Adrenal gland (tissue), 12 donors: Measurements from ENCODE around the gene VRK2. TPM values are rescaled to one million over a fixed set of nuclear protein-coding genes. Genes with fewer than 3 reads are reported as not detected.

Experiments
- DNase-seq, 7 donors: peaks; one replicate each; pipeline ENCODE4 v3.0.0-alpha.2; 2019 to 2020
- H3K27ac ChIP-seq, 5 donors: fragments of 200-600 bp; sonication (generic) in 4 of 5; 1 replicate in 3 of 5; 2 replicates in 2 of 5; pipeline versions ENCODE4 v1.5.1 to v1.8.0; 2016 to 2020; ENCODE audit warnings: mild to moderate bottlenecking in 1 of 5
- H3K27me3 ChIP-seq: fragments of 200-600 bp; 2 replicates; pipeline ENCODE4 v1.8.0; 2021
- H3K36me3 ChIP-seq, 2 donors: fragments of 200-600 bp; replicated peaks in 1 of 2; 1 replicate in 1 of 2; 2 replicates in 1 of 2; pipeline versions ENCODE4 v1.5.1 to v1.8.0; 2018 to 2022
- H3K4me1 ChIP-seq, 2 donors: fragments of 200-600 bp; replicated peaks in 1 of 2; 1 replicate in 1 of 2; 2 replicates in 1 of 2; pipeline versions ENCODE4 v1.5.1 to v1.8.0; 2018 to 2021
- H3K4me3 ChIP-seq, 4 donors: fragments of 200-600 bp; sonication (generic) in 3 of 4; one replicate each; pipeline ENCODE4 v1.5.1; 2016 to 2018
- H3K9me3 ChIP-seq, 3 donors: fragments of 200-600 bp; sonication (generic) in 1 of 3; replicated peaks in 1 of 3; 1 replicate in 2 of 3; 2 replicates in 1 of 3; pipeline versions ENCODE4 v1.5.1 to v1.8.0; 2016 to 2021
- POLR2A ChIP-seq, 2 donors: fragments of 450-650 bp; IDR thresholded peaks; one replicate each; pipeline ENCODE4 v1.6.1; 2017; ENCODE audit warnings: antibody characterized with exemption in 2 of 2, mild to moderate bottlenecking in 2 of 2, moderate library complexity in 1 of 2
- WGBS, 4 donors: extraction: QIAGEN DNeasy Blood & Tissue Kit in 2 of 4; methylation state at CpG; one replicate each; pipeline versions ENCODE4 v1.1.5 to v1.1.7; 2013 to 2017; 5-methylcytosine and 5-hydroxymethylcytosine counted together
- intact Hi-C, 2 donors: fragments of 100-400 bp; cut with DNase I; formaldehyde crosslinking; loops; one replicate each; pipeline versions ENCODE4 v1.14.1 to v1.15.0; 2022 to 2023
- polyA plus RNA-seq, 3 donors: library from polyadenylated mRNA; stranded (reverse); fragments of 200-250 nt in 2 of 3; fragments of 350-450 nt in 1 of 3; fragmentation: Illumina TruSeq in 1 of 3; extraction: RNeasy Lipid Tissue Mini Kit (QIAGEN cat#74804) in 1 of 3; gene quantifications; one replicate each; pipeline ENCODE4 v1.2.3, GENCODE V29; 2013 to 2014
- total RNA-seq, 9 donors: library from RNA; depleted of rRNA in 4 of 9; stranded (reverse); fragments of >200 nt in 4 of 9; fragments of 120-200 nt in 1 of 9; fragmentation: NEBNext Ultra II Directional in 1 of 9; extraction: Animal tissue kit (Norgen Biotek cat#: 25700) in 1 of 9; gene quantifications; one replicate each; pipeline versions ENCODE4 v1.1.0 to v1.2.4, GENCODE V29; 2013 to 2023
- TF ChIP-seq, protein P1 (sequence below), 6 experiments: fragments of 450-650 bp in 4 of 6; fragments of 200-600 bp in 2 of 6; sonication (generic) in 1 of 6; IDR thresholded peaks; 1 replicate in 5 of 6; 2 replicates in 1 of 6; pipeline versions ENCODE4 v1.5.1 to v1.8.0; 2016 to 2021; ENCODE audit warnings: antibody characterized with exemption in 6 of 6, mild to moderate bottlenecking in 2 of 6, moderate library complexity in 1 of 6
- donor health status: healthy with polysubstance abuse.
- donor health status: Bipolar disorder and iron deficiency.
- donor health status: DM: yes; HTN: yes; CAD: no.
- donor health status: DM: no; HTN: no; CAD: no.
- donor health status: DM: no; HTN: no; CAD: no.
- donor health status: DM: yes; HTN: yes; CAD: no.

The VRK2 gene
- total and polyA plus RNA-seq, 12 donors, result 11.2 to 31.8 (median 19.6) TPM

DNA sequence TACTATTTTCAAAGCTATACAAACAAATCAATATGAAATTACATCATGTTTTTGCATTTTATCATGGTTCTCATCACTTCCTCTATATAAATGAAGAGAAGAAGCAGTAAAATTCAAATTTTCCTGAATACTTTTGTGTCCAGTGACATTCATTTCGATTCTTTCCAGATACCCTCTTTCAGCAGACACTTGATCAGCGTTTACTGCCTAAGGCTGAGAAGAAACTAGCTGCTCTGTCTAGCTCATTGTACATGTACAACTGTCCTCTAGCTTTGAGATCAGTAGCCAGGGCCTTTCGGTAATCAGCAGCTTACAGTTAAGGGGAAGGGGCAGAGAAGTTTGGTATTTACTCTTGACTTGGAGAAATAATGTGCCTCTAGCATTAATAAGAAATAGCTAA lies 4.8 kb downstream of the VRK2 start:
- intact Hi-C loops, result no loop called here
- 91 to 92% (median 92%) methylated on average over 3 of the region's 3 CpGs for WGBS, 4 donors
- H3K9me3 ChIP-seq, result no peaks in the 10 kb centered on the region
- TF ChIP-seq POLR2A (IDR thresholded peaks at IDR 0.05), result no peak
- TF ChIP-seq, protein P1, sequence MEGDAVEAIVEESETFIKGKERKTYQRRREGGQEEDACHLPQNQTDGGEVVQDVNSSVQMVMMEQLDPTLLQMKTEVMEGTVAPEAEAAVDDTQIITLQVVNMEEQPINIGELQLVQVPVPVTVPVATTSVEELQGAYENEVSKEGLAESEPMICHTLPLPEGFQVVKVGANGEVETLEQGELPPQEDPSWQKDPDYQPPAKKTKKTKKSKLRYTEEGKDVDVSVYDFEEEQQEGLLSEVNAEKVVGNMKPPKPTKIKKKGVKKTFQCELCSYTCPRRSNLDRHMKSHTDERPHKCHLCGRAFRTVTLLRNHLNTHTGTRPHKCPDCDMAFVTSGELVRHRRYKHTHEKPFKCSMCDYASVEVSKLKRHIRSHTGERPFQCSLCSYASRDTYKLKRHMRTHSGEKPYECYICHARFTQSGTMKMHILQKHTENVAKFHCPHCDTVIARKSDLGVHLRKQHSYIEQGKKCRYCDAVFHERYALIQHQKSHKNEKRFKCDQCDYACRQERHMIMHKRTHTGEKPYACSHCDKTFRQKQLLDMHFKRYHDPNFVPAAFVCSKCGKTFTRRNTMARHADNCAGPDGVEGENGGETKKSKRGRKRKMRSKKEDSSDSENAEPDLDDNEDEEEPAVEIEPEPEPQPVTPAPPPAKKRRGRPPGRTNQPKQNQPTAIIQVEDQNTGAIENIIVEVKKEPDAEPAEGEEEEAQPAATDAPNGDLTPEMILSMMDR (IDR thresholded peaks at IDR 0.05), result no peak
- H3K36me3 ChIP-seq, result peaks cover 0 to 4% of the 10 kb centered on the region in 2 donors
- DNase-seq, result no peak
- no peak overlapping the region for H3K27ac ChIP-seq
- no peaks in the 10 kb centered on the region for H3K27me3 ChIP-seq
- no peak overlapping the region for H3K4me3 ChIP-seq
- peaks cover 3 to 31% of the 10 kb centered on the region in 2 donors for H3K4me1 ChIP-seq

DNA sequence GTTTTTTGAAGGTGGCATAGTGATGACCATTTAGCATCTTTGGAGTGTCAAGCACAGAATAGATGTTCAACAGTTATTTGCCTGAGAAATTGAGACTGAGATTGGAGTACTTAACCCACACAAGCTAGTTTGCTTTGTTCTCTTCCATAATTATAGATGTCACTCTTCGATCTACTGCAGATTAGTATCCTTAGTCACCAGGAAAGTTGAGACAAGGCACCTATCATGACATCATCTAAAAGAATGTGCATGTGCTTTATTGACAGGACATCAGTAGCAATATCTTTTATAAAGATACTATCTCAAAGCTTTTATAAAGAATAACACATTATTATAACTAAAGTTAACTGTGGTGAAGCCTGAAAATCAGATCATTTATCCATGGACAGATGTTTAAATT lies 6.4 kb downstream of the VRK2 start:
- H3K27me3 ChIP-seq, result no peaks in the 10 kb centered on the region
- no peak overlapping the region for H3K27ac ChIP-seq
- H3K9me3 ChIP-seq, result no peaks in the 10 kb centered on the region
- peaks cover 0 to 24% of the 10 kb centered on the region in 2 donors for H3K4me1 ChIP-seq
- TF ChIP-seq, protein P1 (IDR thresholded peaks at IDR 0.05), result no peak
- no peak for TF ChIP-seq POLR2A (IDR thresholded peaks at IDR 0.05)
- WGBS, 4 donors, result 71 to 92% (median 81%) methylated on average over 1 of the region's 1 CpG
- intact Hi-C loops, result no loop called here
- no peak overlapping the region for H3K4me3 ChIP-seq
- peaks cover 0 to 4% of the 10 kb centered on the region in 2 donors for H3K36me3 ChIP-seq
- DNase-seq, result no peak

DNA sequence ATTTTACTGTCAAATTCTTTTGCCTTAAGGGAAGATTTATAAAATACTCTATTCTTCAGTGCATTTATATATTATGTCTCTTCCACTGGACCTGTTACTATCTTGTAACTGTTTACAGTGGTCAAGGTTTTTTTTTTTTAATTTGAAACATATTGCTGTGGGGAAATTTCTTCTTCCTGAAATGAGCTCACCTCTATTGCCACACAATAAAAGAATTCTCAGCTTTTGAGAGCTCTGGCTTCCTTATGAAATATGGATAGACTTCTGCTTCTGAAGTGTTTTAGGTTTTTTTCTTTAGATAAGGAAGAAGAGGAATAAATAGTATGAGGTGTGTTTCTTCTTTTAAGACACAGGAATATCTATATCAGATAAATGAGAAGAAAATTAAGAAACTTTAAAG lies 7.7 kb downstream of the VRK2 start:
- H3K9me3 ChIP-seq, result no peaks in the 10 kb centered on the region
- H3K27me3 ChIP-seq, result no peaks in the 10 kb centered on the region
- intact Hi-C loops, result no loop called here
- no peak for TF ChIP-seq POLR2A (IDR thresholded peaks at IDR 0.05)
- TF ChIP-seq, protein P1 (IDR thresholded peaks at IDR 0.05), result no peak
- DNase-seq, result no peak
- H3K4me1 ChIP-seq, result peaks cover 0 to 11% of the 10 kb centered on the region in 2 donors
- peaks cover 0 to 4% of the 10 kb centered on the region in 2 donors for H3K36me3 ChIP-seq
- no peak overlapping the region for H3K27ac ChIP-seq
- no peak overlapping the region for H3K4me3 ChIP-seq

DNA sequence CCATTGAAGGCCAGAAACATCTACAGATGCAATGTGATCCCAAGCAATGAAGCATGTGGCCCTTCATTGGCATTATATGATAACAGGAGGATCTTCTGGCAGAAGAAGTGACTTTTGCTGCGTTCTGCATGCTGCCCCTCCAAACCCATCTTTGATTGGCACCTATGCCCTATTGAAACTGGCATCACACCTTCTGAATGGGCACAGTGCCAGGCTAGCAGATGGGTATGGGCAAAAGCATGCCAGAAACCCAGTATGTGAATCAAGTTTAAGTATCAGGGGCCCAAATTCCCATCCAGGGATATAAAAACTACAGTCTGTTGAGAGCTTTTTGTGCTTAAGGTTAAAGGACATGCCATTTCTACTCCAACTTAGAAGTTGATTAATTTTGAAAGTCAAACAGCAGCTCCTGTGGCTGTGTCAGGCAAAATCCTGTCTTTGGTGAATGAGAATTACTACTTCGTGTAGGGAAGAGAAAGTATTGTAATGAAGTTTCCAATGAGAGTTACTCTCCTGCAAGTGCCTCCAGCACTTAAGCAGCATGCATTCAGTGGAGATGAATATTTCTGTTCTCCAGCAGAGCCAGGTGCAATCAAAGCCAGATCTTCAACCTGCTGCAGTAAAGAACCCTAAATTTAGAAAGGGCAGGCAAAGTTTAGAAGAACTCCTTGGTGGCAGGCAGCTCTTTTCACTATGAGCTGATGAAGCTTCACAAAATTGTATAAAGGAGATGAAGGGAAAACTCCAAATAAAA lies 8.6 kb downstream of the VRK2 start:
- no peaks in the 10 kb centered on the region for H3K27me3 ChIP-seq
- H3K27ac ChIP-seq, result no peak overlapping the region
- WGBS, 4 donors, result 89 to 97% (median 92%) methylated on average over 2 of the region's 2 CpGs
- H3K4me3 ChIP-seq, result no peak overlapping the region
- intact Hi-C loops, result no loop called here
- no peak for DNase-seq
- no peaks in the 10 kb centered on the region for H3K9me3 ChIP-seq
- TF ChIP-seq, protein P1 (IDR thresholded peaks at IDR 0.05), result no peak
- TF ChIP-seq POLR2A (IDR thresholded peaks at IDR 0.05), result no peak
- H3K36me3 ChIP-seq, result no peaks in the 10 kb centered on the region
- peaks cover 0 to 10% of the 10 kb centered on the region in 2 donors for H3K4me1 ChIP-seq
